WTC11 (cell line): ENCODE measurements around the gene NKRF. TPM values are rescaled to one million over a fixed set of nuclear protein-coding genes. Genes with fewer than 3 reads are reported as not detected.

Experiments
- ATAC-seq: fragments of 200-7000 bp; cut with Tn5 transposase; 2 replicates; pipeline ENCODE4 v1.10.0; 2021; ENCODE audit warnings: mild to moderate bottlenecking, moderate library complexity
- CTCF ChIA-PET: fragments of 300-600 bp; sonication (Branson Sonifier 250); formaldehyde crosslinking; loops from one replicate; lab custom pipeline; 2021; ENCODE audit warnings: antibody characterized with exemption; lab: Charles Lee
- POLR2A ChIA-PET: fragments of 350-600 bp; sonication (Branson Sonifier 250); formaldehyde crosslinking; loops from one replicate; lab custom pipeline; 2021; ENCODE audit warnings: antibody characterized with exemption; lab: Charles Lee
- DNase-seq: peaks from one replicate; pipeline ENCODE4 v3.0.0; 2021; ENCODE audit warnings: low spot score
- H3K27ac Mint-ChIP-seq: 2 replicates; pipeline ENCODE4 v1.8.0; 2021; ENCODE audit warnings: mixed read lengths
- H3K27me3 Mint-ChIP-seq: 2 replicates; pipeline ENCODE4 v1.8.0; 2021; ENCODE audit warnings: low read depth, mild to moderate bottlenecking, moderate library complexity, mixed read lengths
- H3K36me3 Mint-ChIP-seq: 2 replicates; pipeline ENCODE4 v1.8.0; 2021; ENCODE audit warnings: mixed read lengths
- H3K4me1 Mint-ChIP-seq: 2 replicates; pipeline ENCODE4 v1.8.0; 2022; ENCODE audit warnings: mixed read lengths
- H3K4me3 Mint-ChIP-seq: 2 replicates; pipeline ENCODE4 v1.8.0; 2021; ENCODE audit warnings: mild to moderate bottlenecking, moderate library complexity, mixed read lengths
- H3K9me3 Mint-ChIP-seq: 2 replicates; pipeline ENCODE4 v1.8.0; 2021; ENCODE audit warnings: mixed read lengths
- CDX4 ChIP-seq: fragments of 250-450 bp; sonication (Bioruptor Pico); IDR thresholded peaks from 2 replicates; pipeline ENCODE4 v1.9.0; 2021; ENCODE audit warnings: moderate library complexity, mild to moderate bottlenecking, inconsistent platforms, borderline replicate concordance
- CREB1 ChIP-seq: sonication (generic); formaldehyde crosslinking; IDR thresholded peaks from 2 replicates; pipeline ENCODE4 v1.8.0; 2023; ENCODE audit warnings: mild to moderate bottlenecking, missing genetic modification reagents
- ESRRA ChIP-seq: sonication (generic); formaldehyde crosslinking; IDR thresholded peaks from 2 replicates; pipeline ENCODE4 v1.8.1; 2022; ENCODE audit warnings: mild to moderate bottlenecking, missing genetic modification reagents, borderline replicate concordance
- ETV6 ChIP-seq: sonication (generic); formaldehyde crosslinking; IDR thresholded peaks from 2 replicates; pipeline ENCODE4 v1.8.1; 2022; ENCODE audit warnings: mild to moderate bottlenecking, missing genetic modification reagents
- GTF2I ChIP-seq: fragments of 250-450 bp; sonication (Bioruptor Pico); conservative IDR thresholded peaks from 2 replicates; pipeline ENCODE4 v1.4.0; 2021; ENCODE audit warnings: mild to moderate bottlenecking
- HMGA2 ChIP-seq: fragments of 250-450 bp; sonication (Bioruptor Pico); IDR thresholded peaks from 2 replicates; pipeline ENCODE4 v1.4.0; 2021; ENCODE audit warnings: mild to moderate bottlenecking, moderate library complexity
- JUN ChIP-seq: sonication (generic); formaldehyde crosslinking; IDR thresholded peaks from 2 replicates; pipeline ENCODE4 v1.8.0; 2023; ENCODE audit warnings: mild to moderate bottlenecking, missing genetic modification reagents
- NFATC4 ChIP-seq: fragments of 250-450 bp; sonication (Bioruptor Pico); IDR thresholded peaks from 2 replicates; pipeline ENCODE4 v1.9.0; 2021; ENCODE audit warnings: mild to moderate bottlenecking
- NFE2L1 ChIP-seq: sonication (generic); formaldehyde crosslinking; IDR thresholded peaks from 2 replicates; pipeline ENCODE4 v1.8.1; 2023; ENCODE audit warnings: missing genetic modification reagents
- ZBTB21 ChIP-seq: sonication (generic); formaldehyde crosslinking; IDR thresholded peaks from 2 replicates; pipeline ENCODE4 v1.8.1; 2023; ENCODE audit warnings: mild to moderate bottlenecking, missing genetic modification reagents, borderline replicate concordance
- ZNF396 ChIP-seq: fragments of 250-450 bp; sonication (Bioruptor Pico); IDR thresholded peaks from 2 replicates; pipeline ENCODE4 v1.8.0; 2021; ENCODE audit warnings: mild to moderate bottlenecking, moderate library complexity, borderline replicate concordance
- ZNF416 ChIP-seq: fragments of 250-450 bp; sonication (Bioruptor Pico); IDR thresholded peaks from 2 replicates; pipeline ENCODE4 v1.9.0; 2021; ENCODE audit warnings: mild to moderate bottlenecking, inconsistent platforms
- ZNF425 ChIP-seq: fragments of 250-450 bp; sonication (Bioruptor Pico); conservative IDR thresholded peaks from 2 replicates; pipeline ENCODE4 v1.9.0; 2021; ENCODE audit warnings: mild to moderate bottlenecking
- total RNA-seq: library from RNA; stranded (reverse); gene quantifications from 3 replicates; pipeline ENCODE4 v1.2.3, GENCODE V29; 2021
- TF ChIP-seq, protein P1 (sequence below): sonication (generic); formaldehyde crosslinking; IDR thresholded peaks from 2 replicates; pipeline ENCODE4 v1.8.0; 2022; ENCODE audit warnings: mild to moderate bottlenecking, missing genetic modification reagents
- TF ChIP-seq, protein P2 (sequence below): sonication (generic); formaldehyde crosslinking; IDR thresholded peaks from 2 replicates; pipeline ENCODE4 v1.8.0; 2022; ENCODE audit warnings: mild to moderate bottlenecking, missing genetic modification reagents
- TF ChIP-seq, protein P3 (sequence below): sonication (generic); formaldehyde crosslinking; IDR thresholded peaks from 2 replicates; pipeline ENCODE4 v1.8.1; 2023; ENCODE audit warnings: mild to moderate bottlenecking, missing genetic modification reagents, borderline replicate concordance
- TF ChIP-seq, protein P4 (sequence below): sonication (generic); formaldehyde crosslinking; IDR thresholded peaks from 2 replicates; pipeline ENCODE4 v1.8.1; 2022; ENCODE audit warnings: mild to moderate bottlenecking, missing genetic modification reagents, moderate library complexity, borderline replicate concordance
- TF ChIP-seq, protein P5 (sequence below): sonication (generic); formaldehyde crosslinking; IDR thresholded peaks from 2 replicates; pipeline ENCODE4 v1.8.1; 2023; ENCODE audit warnings: mild to moderate bottlenecking, moderate library complexity, missing genetic modification reagents

The NKRF gene
- total RNA-seq, 1 experiment from 2014 or later = 15.0 TPM

DNA sequence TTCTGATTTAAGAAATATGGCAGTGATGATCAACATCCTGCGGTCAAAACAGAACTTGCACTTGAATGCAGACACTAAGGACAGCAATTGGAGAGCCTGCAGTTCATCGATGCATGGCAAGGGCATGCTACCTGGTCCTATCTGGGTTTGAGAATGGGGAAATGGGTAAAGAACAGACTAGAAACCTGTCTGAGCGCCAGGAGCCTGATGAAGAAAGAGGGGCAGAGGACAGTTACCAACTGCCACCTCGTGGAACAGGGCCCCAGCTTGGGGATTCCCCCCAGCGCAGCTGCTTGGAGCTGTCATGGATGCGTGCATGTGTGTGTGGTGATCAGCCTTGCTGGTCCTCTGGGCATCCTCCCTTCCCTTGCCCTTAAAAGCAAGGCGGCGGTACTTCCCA lies 30.2 kb upstream of the NKRF start:
- Mint-ChIP-seq H3K4me3 (no peak overlapping the region), H3K4me1 (peaks cover 17% of the 10 kb centered on the region), H3K27ac (peak overlapping the region; percentile 49), H3K36me3 (peaks cover 53% of the 10 kb centered on the region), H3K9me3 (0 out of 2 replicates have a peak, but pooled peaks cover 3% of the 10 kb centered on the region), H3K27me3 (no peaks in the 10 kb centered on the region)
- ChIA-PET POLR2A (interaction anchor here (1.1 kb wide), 1 partner anchor 57 kb away, joined by 4 read pairs; the partner anchor contains the start of gene SEPTIN6), CTCF (interaction anchor here (0.6 to 1.8 kb wide), 4 partner anchors 26 to 121 kb away, joined by 4 to 7 read pairs (median 6); no protein-coding TSS in a partner anchor)
- TF ChIP-seq CDX4 (CRISPR knock-in tag) (no peak), NFE2L1 (CRISPR knock-in tag) (no peak), ZNF416 (CRISPR knock-in tag) (no peak), CREB1 (CRISPR knock-in tag) (no peak), ESRRA (CRISPR knock-in tag) (no peak), NFATC4 (CRISPR knock-in tag) (no peak), ZBTB21 (CRISPR knock-in tag) (no peak), ETV6 (no peak), ZNF425 (no peak), GTF2I (CRISPR knock-in tag) (no peak), ZNF396 (no peak), JUN (no peak), HMGA2 (CRISPR knock-in tag) (no peak)
- TF ChIP-seq, protein P1, sequence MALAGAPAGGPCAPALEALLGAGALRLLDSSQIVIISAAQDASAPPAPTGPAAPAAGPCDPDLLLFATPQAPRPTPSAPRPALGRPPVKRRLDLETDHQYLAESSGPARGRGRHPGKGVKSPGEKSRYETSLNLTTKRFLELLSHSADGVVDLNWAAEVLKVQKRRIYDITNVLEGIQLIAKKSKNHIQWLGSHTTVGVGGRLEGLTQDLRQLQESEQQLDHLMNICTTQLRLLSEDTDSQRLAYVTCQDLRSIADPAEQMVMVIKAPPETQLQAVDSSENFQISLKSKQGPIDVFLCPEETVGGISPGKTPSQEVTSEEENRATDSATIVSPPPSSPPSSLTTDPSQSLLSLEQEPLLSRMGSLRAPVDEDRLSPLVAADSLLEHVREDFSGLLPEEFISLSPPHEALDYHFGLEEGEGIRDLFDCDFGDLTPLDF (CRISPR knock-in tag) = no peak
- TF ChIP-seq, protein P2, sequence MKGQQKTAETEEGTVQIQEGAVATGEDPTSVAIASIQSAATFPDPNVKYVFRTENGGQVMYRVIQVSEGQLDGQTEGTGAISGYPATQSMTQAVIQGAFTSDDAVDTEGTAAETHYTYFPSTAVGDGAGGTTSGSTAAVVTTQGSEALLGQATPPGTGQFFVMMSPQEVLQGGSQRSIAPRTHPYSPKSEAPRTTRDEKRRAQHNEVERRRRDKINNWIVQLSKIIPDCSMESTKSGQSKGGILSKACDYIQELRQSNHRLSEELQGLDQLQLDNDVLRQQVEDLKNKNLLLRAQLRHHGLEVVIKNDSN (CRISPR knock-in tag) = no peak
- TF ChIP-seq, protein P3, sequence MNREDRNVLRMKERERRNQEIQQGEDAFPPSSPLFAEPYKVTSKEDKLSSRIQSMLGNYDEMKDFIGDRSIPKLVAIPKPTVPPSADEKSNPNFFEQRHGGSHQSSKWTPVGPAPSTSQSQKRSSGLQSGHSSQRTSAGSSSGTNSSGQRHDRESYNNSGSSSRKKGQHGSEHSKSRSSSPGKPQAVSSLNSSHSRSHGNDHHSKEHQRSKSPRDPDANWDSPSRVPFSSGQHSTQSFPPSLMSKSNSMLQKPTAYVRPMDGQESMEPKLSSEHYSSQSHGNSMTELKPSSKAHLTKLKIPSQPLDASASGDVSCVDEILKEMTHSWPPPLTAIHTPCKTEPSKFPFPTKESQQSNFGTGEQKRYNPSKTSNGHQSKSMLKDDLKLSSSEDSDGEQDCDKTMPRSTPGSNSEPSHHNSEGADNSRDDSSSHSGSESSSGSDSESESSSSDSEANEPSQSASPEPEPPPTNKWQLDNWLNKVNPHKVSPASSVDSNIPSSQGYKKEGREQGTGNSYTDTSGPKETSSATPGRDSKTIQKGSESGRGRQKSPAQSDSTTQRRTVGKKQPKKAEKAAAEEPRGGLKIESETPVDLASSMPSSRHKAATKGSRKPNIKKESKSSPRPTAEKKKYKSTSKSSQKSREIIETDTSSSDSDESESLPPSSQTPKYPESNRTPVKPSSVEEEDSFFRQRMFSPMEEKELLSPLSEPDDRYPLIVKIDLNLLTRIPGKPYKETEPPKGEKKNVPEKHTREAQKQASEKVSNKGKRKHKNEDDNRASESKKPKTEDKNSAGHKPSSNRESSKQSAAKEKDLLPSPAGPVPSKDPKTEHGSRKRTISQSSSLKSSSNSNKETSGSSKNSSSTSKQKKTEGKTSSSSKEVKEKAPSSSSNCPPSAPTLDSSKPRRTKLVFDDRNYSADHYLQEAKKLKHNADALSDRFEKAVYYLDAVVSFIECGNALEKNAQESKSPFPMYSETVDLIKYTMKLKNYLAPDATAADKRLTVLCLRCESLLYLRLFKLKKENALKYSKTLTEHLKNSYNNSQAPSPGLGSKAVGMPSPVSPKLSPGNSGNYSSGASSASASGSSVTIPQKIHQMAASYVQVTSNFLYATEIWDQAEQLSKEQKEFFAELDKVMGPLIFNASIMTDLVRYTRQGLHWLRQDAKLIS = no peak
- TF ChIP-seq, protein P4, sequence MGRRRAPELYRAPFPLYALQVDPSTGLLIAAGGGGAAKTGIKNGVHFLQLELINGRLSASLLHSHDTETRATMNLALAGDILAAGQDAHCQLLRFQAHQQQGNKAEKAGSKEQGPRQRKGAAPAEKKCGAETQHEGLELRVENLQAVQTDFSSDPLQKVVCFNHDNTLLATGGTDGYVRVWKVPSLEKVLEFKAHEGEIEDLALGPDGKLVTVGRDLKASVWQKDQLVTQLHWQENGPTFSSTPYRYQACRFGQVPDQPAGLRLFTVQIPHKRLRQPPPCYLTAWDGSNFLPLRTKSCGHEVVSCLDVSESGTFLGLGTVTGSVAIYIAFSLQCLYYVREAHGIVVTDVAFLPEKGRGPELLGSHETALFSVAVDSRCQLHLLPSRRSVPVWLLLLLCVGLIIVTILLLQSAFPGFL = no peak
- TF ChIP-seq, protein P5, sequence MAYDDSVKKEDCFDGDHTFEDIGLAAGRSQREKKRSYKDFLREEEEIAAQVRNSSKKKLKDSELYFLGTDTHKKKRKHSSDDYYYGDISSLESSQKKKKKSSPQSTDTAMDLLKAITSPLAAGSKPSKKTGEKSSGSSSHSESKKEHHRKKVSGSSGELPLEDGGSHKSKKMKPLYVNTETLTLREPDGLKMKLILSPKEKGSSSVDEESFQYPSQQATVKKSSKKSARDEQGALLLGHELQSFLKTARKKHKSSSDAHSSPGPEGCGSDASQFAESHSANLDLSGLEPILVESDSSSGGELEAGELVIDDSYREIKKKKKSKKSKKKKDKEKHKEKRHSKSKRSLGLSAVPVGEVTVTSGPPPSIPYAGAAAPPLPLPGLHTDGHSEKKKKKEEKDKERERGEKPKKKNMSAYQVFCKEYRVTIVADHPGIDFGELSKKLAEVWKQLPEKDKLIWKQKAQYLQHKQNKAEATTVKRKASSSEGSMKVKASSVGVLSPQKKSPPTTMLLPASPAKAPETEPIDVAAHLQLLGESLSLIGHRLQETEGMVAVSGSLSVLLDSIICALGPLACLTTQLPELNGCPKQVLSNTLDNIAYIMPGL (CRISPR knock-in tag) = no peak
- ATAC-seq (no peak), DNase-seq (no peak)
